GM06990 (cell line): ENCODE data around the gene ALOX12.

Experiments
- DNase-seq: peaks from one replicate; pipeline ENCODE4 v3.0.0-alpha.2; 2011; ENCODE audit not compliant: insufficient read length; ENCODE audit errors: extremely low read depth
- H3K27me3 ChIP-seq: replicated peaks from 2 replicates; pipeline ENCODE4 v1.6.0; 2011; ENCODE audit warnings: low read length; ENCODE audit not compliant: control insufficient read depth, insufficient read depth
- H3K36me3 ChIP-seq: 2 replicates; pipeline ENCODE4 v1.5.1; 2011; ENCODE audit warnings: low read length; ENCODE audit not compliant: control insufficient read depth, insufficient read depth
- H3K4me3 ChIP-seq: replicated peaks from 2 replicates; pipeline ENCODE4 v1.5.1; 2011; ENCODE audit warnings: low read depth, mild to moderate bottlenecking, control low read depth, low read length
- CTCF ChIP-seq: IDR thresholded peaks from 2 replicates; pipeline ENCODE4 v1.5.1; 2011; ENCODE audit warnings: low read length, control low read depth, mild to moderate bottlenecking, inconsistent platforms; ENCODE audit not compliant: insufficient read depth, poor library complexity, severe bottlenecking

The ALOX12 gene

GRCh38 chr17:7017827-7018200 is 22.0 kb downstream of the ALOX12 start:
- no peak for DNase-seq
- no peak overlapping the region for H3K4me3 ChIP-seq

GRCh38 chr17:7018331-7018964 is 22.6 kb downstream of the ALOX12 start:
- Histone ChIP-seq H3K4me3 (no peak overlapping the region), H3K27me3 (no peaks in the 10 kb centered on the region), H3K36me3 (peaks cover 6% of the 10 kb centered on the region)
- no peak for DNase-seq
- TF ChIP-seq CTCF, result no peak

More at GRCh38 chr17:7017827-7018200, 22.0 kb downstream of the ALOX12 start:
- Histone ChIP-seq H3K27me3 (no peaks in the 10 kb centered on the region), H3K36me3 (peaks cover 6% of the 10 kb centered on the region)
- TF ChIP-seq CTCF, result no peak

GRCh38 chr17:7019367-7019766 is 23.5 kb downstream of the ALOX12 start:
- no peak for DNase-seq
- no peak for TF ChIP-seq CTCF
- H3K4me3 ChIP-seq, result no peak overlapping the region
- H3K36me3 ChIP-seq, result peaks cover 6% of the 10 kb centered on the region
- no peaks in the 10 kb centered on the region for H3K27me3 ChIP-seq

- Histone ChIP-seq H3K36me3 (peaks cover 6% of the 10 kb centered on the region), H3K4me3 (no peak overlapping the region), H3K27me3 (no peaks in the 10 kb centered on the region)
- no peak for TF ChIP-seq CTCF
- no peak for DNase-seq
Measured at GRCh38 chr17:7019839-7020519, 24.1 kb downstream of the ALOX12 start.

- H3K36me3 ChIP-seq, result peaks cover 6% of the 10 kb centered on the region
- H3K4me3 ChIP-seq, result no peak overlapping the region
- no peak for TF ChIP-seq CTCF
Measured at GRCh38 chr17:7020894-7021664, 25.2 kb downstream of the ALOX12 start.

More at GRCh38 chr17:7020894-7021664, 25.2 kb downstream of the ALOX12 start:
- no peaks in the 10 kb centered on the region for H3K27me3 ChIP-seq
- DNase-seq, result no peak
